H9 (cell line): ENCODE results near the gene NPTX1. TPM values are rescaled to one million over a fixed set of nuclear protein-coding genes. Genes with fewer than 3 reads are reported as not detected.

ENCODE experiments used
- DNase-seq: peaks from one replicate; pipeline ENCODE4 v3.0.0-alpha.2; 2017
- H2AFZ ChIP-seq: one replicate; pipeline ENCODE4 v1.6.1; 2013; ENCODE audit warnings: mild to moderate bottlenecking, low read length, control low read depth, moderate library complexity
- H2AK5ac ChIP-seq: 2 replicates; pipeline ENCODE4 v1.6.1; 2013; ENCODE audit warnings: low read length, control low read depth, mixed read lengths; ENCODE audit not compliant: insufficient read length
- H2BK120ac ChIP-seq: one replicate; pipeline ENCODE4 v1.6.1; 2013; ENCODE audit warnings: low read depth, mild to moderate bottlenecking, low read length, control low read depth, inconsistent platforms; ENCODE audit not compliant: poor library complexity, severe bottlenecking
- H2BK12ac ChIP-seq: 2 replicates; pipeline ENCODE4 v1.6.1; 2013; ENCODE audit warnings: low read length, control low read depth, mixed read lengths, low read depth; ENCODE audit not compliant: insufficient read length
- H2BK15ac ChIP-seq: 2 replicates; pipeline ENCODE4 v1.6.1; 2013; ENCODE audit warnings: low read depth, low read length, control low read depth
- H2BK20ac ChIP-seq: one replicate; pipeline ENCODE4 v1.6.1; 2013; ENCODE audit warnings: low read depth, mild to moderate bottlenecking, low read length, control low read depth, inconsistent platforms; ENCODE audit not compliant: poor library complexity, severe bottlenecking
- H2BK5ac ChIP-seq: 2 replicates; pipeline ENCODE4 v1.6.1; 2013; ENCODE audit warnings: low read length, control low read depth, mixed read lengths; ENCODE audit not compliant: insufficient read length
- H3K14ac ChIP-seq: 2 replicates; pipeline ENCODE4 v1.6.1; 2013; ENCODE audit warnings: low read length, control low read depth; ENCODE audit not compliant: insufficient read depth
- H3K18ac ChIP-seq: 2 replicates; pipeline ENCODE4 v1.6.1; 2013; ENCODE audit warnings: low read depth, mild to moderate bottlenecking, mixed read lengths, low read length, control low read depth; ENCODE audit not compliant: insufficient read length
- H3K23ac ChIP-seq: 2 replicates; pipeline ENCODE4 v1.6.1; 2013; ENCODE audit warnings: low read length, control low read depth, mixed read lengths, low read depth; ENCODE audit not compliant: insufficient read length
- H3K23me2 ChIP-seq: 2 replicates; pipeline ENCODE4 v1.6.1; 2013; ENCODE audit warnings: low read depth, mild to moderate bottlenecking, mixed read lengths, low read length, control low read depth; ENCODE audit not compliant: insufficient read length, poor library complexity, severe bottlenecking
- H3K27ac ChIP-seq: 2 replicates; pipeline ENCODE4 v1.5.1; 2013; ENCODE audit warnings: low read length, control low read depth, mixed read lengths, low read depth; ENCODE audit not compliant: insufficient read length
- H3K27me3 ChIP-seq: 2 replicates; pipeline ENCODE4 v1.6.1; 2013; ENCODE audit warnings: low read length, control low read depth, inconsistent platforms; ENCODE audit not compliant: insufficient read depth
- H3K4ac ChIP-seq: 2 replicates; pipeline ENCODE4 v1.6.1; 2013; ENCODE audit warnings: low read depth, mild to moderate bottlenecking, control low read depth, inconsistent platforms, low read length, moderate library complexity
- H3K4me1 ChIP-seq: 2 replicates; pipeline ENCODE4 v1.6.1; 2013; ENCODE audit warnings: low read length, control low read depth, inconsistent platforms; ENCODE audit not compliant: insufficient read depth
- H3K4me2 ChIP-seq: 2 replicates; pipeline ENCODE4 v1.6.1; 2013; ENCODE audit warnings: low read length, control low read depth, mixed read lengths; ENCODE audit not compliant: insufficient read length, insufficient read depth
- H3K56ac ChIP-seq: 2 replicates; pipeline ENCODE4 v1.6.1; 2013; ENCODE audit warnings: low read depth, mild to moderate bottlenecking, mixed read lengths, low read length, control low read depth; ENCODE audit not compliant: insufficient read length
- H3K79me1 ChIP-seq: 2 replicates; pipeline ENCODE4 v1.6.1; 2013; ENCODE audit warnings: low read depth, mild to moderate bottlenecking, moderate library complexity, low read length, control low read depth, inconsistent platforms; ENCODE audit not compliant: insufficient read depth, poor library complexity, severe bottlenecking
- H3K79me2 ChIP-seq: 2 replicates; pipeline ENCODE4 v1.6.1; 2013; ENCODE audit warnings: low read length, control low read depth, inconsistent platforms; ENCODE audit not compliant: insufficient read depth
- H3K9ac ChIP-seq: 2 replicates; pipeline ENCODE4 v1.6.1; 2013; ENCODE audit warnings: low read length, control low read depth, mixed read lengths; ENCODE audit not compliant: insufficient read length; ENCODE audit errors: extremely low read depth
- H3K9me3 ChIP-seq: one replicate; pipeline ENCODE4 v1.6.1; 2013; ENCODE audit warnings: low read depth, low read length, inconsistent platforms; ENCODE audit not compliant: control insufficient read depth
- H3T11ph ChIP-seq: one replicate; pipeline ENCODE4 v1.6.1; 2013; ENCODE audit warnings: mild to moderate bottlenecking, low read length, control low read depth, inconsistent platforms
- H4K20me1 ChIP-seq: one replicate; pipeline ENCODE4 v1.6.1; 2013; ENCODE audit not compliant: control insufficient read depth, insufficient read length, insufficient read depth
- H4K5ac ChIP-seq: 2 replicates; pipeline ENCODE4 v1.6.1; 2013; ENCODE audit warnings: low read depth, mild to moderate bottlenecking, mixed read lengths, low read length, control low read depth; ENCODE audit not compliant: insufficient read length
- H4K8ac ChIP-seq: replicated peaks from 2 replicates; pipeline ENCODE4 v1.6.1; 2013; ENCODE audit warnings: low read length, control low read depth, mixed read lengths, low read depth; ENCODE audit not compliant: insufficient read length
- H4K91ac ChIP-seq: 2 replicates; pipeline ENCODE4 v1.6.1; 2013; ENCODE audit warnings: low read depth, mild to moderate bottlenecking, moderate library complexity, mixed read lengths, low read length, control low read depth; ENCODE audit not compliant: insufficient read length
- H3K27ac Mint-ChIP-seq, 3 experiments: 2 replicates in 2 of 3; 3 replicates in 1 of 3; pipeline ENCODE4 v1.8.0; 2020 to 2021; ENCODE audit warnings: mixed read lengths in 3 of 3, mild to moderate bottlenecking in 1 of 3, moderate library complexity in 1 of 3
- H3K27me3 Mint-ChIP-seq: 2 replicates; pipeline ENCODE4 v1.8.0; 2021; ENCODE audit warnings: low read depth, mild to moderate bottlenecking, moderate library complexity, mixed read lengths
- H3K36me3 Mint-ChIP-seq, 3 experiments: 2 replicates in 2 of 3; 3 replicates in 1 of 3; pipeline ENCODE4 v1.8.0; 2020 to 2021; ENCODE audit warnings: low read depth in 3 of 3, mixed read lengths in 3 of 3; ENCODE audit not compliant: insufficient read depth in 1 of 3
- H3K4me1 Mint-ChIP-seq, 2 experiments: 2 replicates each; pipeline ENCODE4 v1.8.0; 2020; ENCODE audit warnings: mixed read lengths in 2 of 2
- H3K4me3 Mint-ChIP-seq, 2 experiments: 2 replicates in 1 of 2; 3 replicates in 1 of 2; pipeline ENCODE4 v1.8.0; 2020 to 2021; ENCODE audit warnings: mild to moderate bottlenecking in 2 of 2, mixed read lengths in 2 of 2, moderate library complexity in 1 of 2
- H3K9me3 Mint-ChIP-seq, 2 experiments: 2 replicates in 1 of 2; 3 replicates in 1 of 2; pipeline ENCODE4 v1.8.0; 2020; ENCODE audit warnings: mild to moderate bottlenecking in 2 of 2, mixed read lengths in 2 of 2, moderate library complexity in 1 of 2
- CTCF ChIP-seq: fragments of 200-600 bp; sonication (generic); conservative IDR thresholded peaks from 3 replicates; pipeline ENCODE4 v1.8.0; 2021; ENCODE audit warnings: antibody characterized with exemption, mild to moderate bottlenecking
- WGBS: extraction: QIAGEN DNeasy Blood & Tissue Kit; methylation state at CpG from one replicate; pipeline ENCODE4 v1.1.7; 2013; ENCODE audit warnings: missing lambda C conversion rate, low lambda C conversion rate, mixed read lengths; ENCODE audit not compliant: insufficient read length; ENCODE audit errors: extremely low coverage; 5-methylcytosine and 5-hydroxymethylcytosine counted together
- total RNA-seq: library from RNA; stranded (reverse); gene quantifications from 2 replicates; pipeline ENCODE4 v1.2.1, GENCODE V29; 2021

Gene NPTX1
- total RNA-seq, 1 experiment from 2014 or later, result 20.5 TPM

- no peak overlapping the region for H4K5ac ChIP-seq
- H2AK5ac ChIP-seq, result no peak overlapping the region
- no peak overlapping the region for H3K9ac ChIP-seq
- H2BK20ac ChIP-seq, result no peak overlapping the region
- no peak overlapping the region for H3K18ac ChIP-seq
- H2BK5ac ChIP-seq, result no peak overlapping the region
- H3K14ac ChIP-seq, result no peak overlapping the region
- H3K27me3 Mint-ChIP-seq, result peaks cover 52% of the 10 kb centered on the region
- no CpG with 5 or more reads among the region's 21 CpGs for WGBS
- H2BK15ac ChIP-seq, result no peak overlapping the region; the same call in 1 of the 2 replicates
- H3K27me3 ChIP-seq, result no peaks in the 10 kb centered on the region
- H3K4ac ChIP-seq, result no peak overlapping the region
- peaks cover 14 to 24% of the 10 kb centered on the region in 2 experiments for H3K4me1 Mint-ChIP-seq
- no peaks in the 10 kb centered on the region for H3K36me3 Mint-ChIP-seq
- no peak overlapping the region for H2BK120ac ChIP-seq
- no peak overlapping the region for H3K4me3 Mint-ChIP-seq
- TF ChIP-seq CTCF, result no peak
- H4K8ac ChIP-seq, result no peak overlapping the region
- H4K91ac ChIP-seq, result no peak overlapping the region
- H3K9me3 Mint-ChIP-seq, result no peaks in the 10 kb centered on the region
- H2BK12ac ChIP-seq, result no peak overlapping the region
- no peaks in the 10 kb centered on the region for H3K9me3 ChIP-seq
- H2AFZ ChIP-seq, result no peak overlapping the region
- peak overlapping the region in 1 of 3 experiments; percentile 15; a peak in 1 of 7 replicates for H3K27ac Mint-ChIP-seq
- no peaks in the 10 kb centered on the region for H3K23me2 ChIP-seq
- H3T11ph ChIP-seq, result no peak overlapping the region
- peak; percentile 64 for DNase-seq
- no peaks in the 10 kb centered on the region for H3K79me1 ChIP-seq
- no peaks in the 10 kb centered on the region; the same call in 1 of the 2 replicates for H3K4me1 ChIP-seq
- no peak overlapping the region for H3K23ac ChIP-seq
- H3K56ac ChIP-seq, result no peak overlapping the region
- no peak overlapping the region for H3K27ac ChIP-seq
- no peak overlapping the region for H3K4me2 ChIP-seq
- H4K20me1 ChIP-seq, result no peaks in the 10 kb centered on the region
- H3K79me2 ChIP-seq, result no peaks in the 10 kb centered on the region
Observed at GRCh38 chr17:80492343-80493136, 16.1 kb upstream of the NPTX1 start.
